K562 (cell line): ENCODE results near the gene DNASE1L1. TPM values are rescaled to one million over a fixed set of nuclear protein-coding genes. Genes with fewer than 3 reads are reported as not detected.

Experiments
- ATF1 ChIP-seq, 2 experiments: fragments of 450-650 bp in 1 of 2; IDR thresholded peaks; 2 replicates each; pipeline ENCODE4 v1.6.1; 2016; ENCODE audit warnings: missing compliant biosample characterization in 1 of 2, missing genetic modification characterization in 1 of 2
- CBX1 ChIP-seq: sonication (generic); IDR thresholded peaks from 2 replicates; pipeline ENCODE4 v1.6.1; 2016; ENCODE audit warnings: antibody characterized with exemption, low read depth, mild to moderate bottlenecking
- CC2D1A ChIP-seq: fragments of 450-650 bp; IDR thresholded peaks from 2 replicates; pipeline ENCODE4 v1.6.1; 2017; ENCODE audit warnings: mild to moderate bottlenecking
- CXXC5 ChIP-seq: fragments of 250-450 bp; sonication (Bioruptor Pico); IDR thresholded peaks from 2 replicates; pipeline ENCODE4 v1.8.0; 2022; ENCODE audit warnings: inconsistent platforms, mild to moderate bottlenecking, moderate library complexity
- ETV5 ChIP-seq: sonication (generic); formaldehyde crosslinking; IDR thresholded peaks from 2 replicates; pipeline ENCODE4 v1.4.0; 2020; ENCODE audit warnings: low read depth, mild to moderate bottlenecking, missing genetic modification reagents
- FOXM1 ChIP-seq, 2 experiments: fragments of 450-650 bp in 1 of 2; sonication (generic) in 1 of 2; formaldehyde crosslinking in 1 of 2; IDR thresholded peaks; 2 replicates each; pipeline versions ENCODE4 v1.6.1 to v1.9.0; 2017 to 2022; ENCODE audit warnings: low read depth in 2 of 2, mild to moderate bottlenecking in 2 of 2, missing genetic modification reagents in 1 of 2, moderate library complexity in 1 of 2
- FOXP1 ChIP-seq: sonication (generic); formaldehyde crosslinking; IDR thresholded peaks from 2 replicates; pipeline ENCODE4 v1.8.0; 2022; ENCODE audit warnings: mild to moderate bottlenecking, missing genetic modification reagents
- GABPB1 ChIP-seq: sonication (generic); formaldehyde crosslinking; IDR thresholded peaks from 2 replicates; pipeline ENCODE4 v1.8.0; 2022; ENCODE audit warnings: mild to moderate bottlenecking, missing genetic modification reagents
- HMGN3 ChIP-seq: IDR thresholded peaks from 2 replicates; pipeline ENCODE4 v1.6.1; 2011; ENCODE audit warnings: borderline replicate concordance, low read depth, mild to moderate bottlenecking, mixed read lengths, low read length; ENCODE audit not compliant: insufficient read length; ENCODE audit errors: extremely low read depth
- HNRNPLL ChIP-seq: fragments of 200-400 bp; formaldehyde crosslinking; IDR thresholded peaks from 2 replicates; pipeline ENCODE4 v1.6.1; 2017; ENCODE audit warnings: low read length, low read depth, mild to moderate bottlenecking; ENCODE audit not compliant: poor library complexity, severe bottlenecking
- NFE2 ChIP-seq: IDR thresholded peaks from 2 replicates; pipeline ENCODE4 v1.6.1; 2014; ENCODE audit warnings: antibody characterized with exemption, low read depth
- NR4A1 ChIP-seq, 2 experiments: fragments of 250-450 bp in 1 of 2; fragments of 450-650 bp in 1 of 2; sonication (Bioruptor Pico) in 1 of 2; IDR thresholded peaks; 2 replicates each; pipeline versions ENCODE4 v1.4.0 to v1.6.1; 2016 to 2020; ENCODE audit warnings: mild to moderate bottlenecking in 2 of 2, missing compliant biosample characterization in 1 of 2, missing genetic modification characterization in 1 of 2, moderate library complexity in 1 of 2
- PHB2 ChIP-seq: fragments of 450-650 bp; IDR thresholded peaks from 2 replicates; pipeline ENCODE4 v1.6.1; 2017; ENCODE audit warnings: low read depth
- SAFB ChIP-seq: fragments of 200-400 bp; formaldehyde crosslinking; IDR thresholded peaks from 2 replicates; pipeline ENCODE4 v1.6.1; 2017; ENCODE audit warnings: low read depth, low read length, borderline replicate concordance
- SMAD4 ChIP-seq: fragments of 250-450 bp; sonication (Bioruptor Pico); conservative IDR thresholded peaks from 2 replicates; pipeline ENCODE4 v1.8.0; 2021; ENCODE audit warnings: inconsistent platforms, mild to moderate bottlenecking, moderate library complexity
- TAL1 ChIP-seq: fragments of 450-650 bp; IDR thresholded peaks from 2 replicates; pipeline ENCODE4 v1.6.1; 2016; ENCODE audit warnings: mild to moderate bottlenecking
- ZBTB1 ChIP-seq: sonication (generic); formaldehyde crosslinking; IDR thresholded peaks from 2 replicates; pipeline ENCODE4 v1.8.1; 2023; ENCODE audit warnings: missing genetic modification reagents, low read depth, mild to moderate bottlenecking, borderline replicate concordance
- ZNF274 ChIP-seq: IDR thresholded peaks from 2 replicates; pipeline ENCODE4 v1.6.1; 2011; ENCODE audit warnings: low read depth, mild to moderate bottlenecking, low read length, moderate library complexity, borderline replicate concordance
- ZNF584 ChIP-seq: fragments of 200-800 bp; sonication (Bioruptor generic); IDR thresholded peaks from 2 replicates; pipeline ENCODE4 v1.6.1; 2016; ENCODE audit warnings: low read depth, mild to moderate bottlenecking, missing genetic modification characterization, missing compliant biosample characterization
- polyA plus RNA-seq, 8 experiments: library from polyadenylated mRNA; depleted of rRNA in 4 of 8; stranded (reverse) in 5 of 8; unstranded in 3 of 8; fragments of >200 nt; fragmentation: Nextera tagmentation in 2 of 8; fragmentation: Illumina TruSeq in 1 of 8; extraction: Ambion mirVana in 2 of 8; extraction: Trizol in 1 of 8; gene quantifications; 2 replicates each; pipeline versions ENCODE4 v1.2.1 to v1.2.3, GENCODE V29; 2011 to 2014; ENCODE audit warnings: inconsistent platforms in 1 of 8, missing spikeins in 1 of 8
- total RNA-seq, 7 experiments: library from RNA; depleted of rRNA in 6 of 7; stranded (reverse); fragments of >200 nt in 6 of 7; fragmentation: Illumina TruSeq in 2 of 7; extraction: Trizol in 2 of 7; gene quantifications; 2 replicates each; pipeline versions ENCODE4 v1.2.1 to v1.2.3, GENCODE V29; 2011 to 2021; ENCODE audit warnings: low replicate concordance in 1 of 7
- TF ChIP-seq, protein P1 (sequence below): sonication (generic); formaldehyde crosslinking; IDR thresholded peaks from 2 replicates; pipeline ENCODE4 v1.8.0; 2022; ENCODE audit warnings: mild to moderate bottlenecking, missing genetic modification reagents
- TF ChIP-seq, protein P2 (sequence below): fragments of 250-450 bp; sonication (Bioruptor Pico); IDR thresholded peaks from 2 replicates; pipeline ENCODE4 v1.6.1; 2021; ENCODE audit warnings: mild to moderate bottlenecking
- TF ChIP-seq, protein P3 (sequence below): fragments of 250-450 bp; sonication (Bioruptor Pico); IDR thresholded peaks from 2 replicates; pipeline ENCODE4 v1.8.0; 2022; ENCODE audit warnings: moderate library complexity, mild to moderate bottlenecking, inconsistent platforms

Gene DNASE1L1
- total and polyA plus RNA-seq, 9 of the 15 experiments (the other 6 are each of a cell fraction or from before 2014, with no cell fraction given), result 0.73 to 12.6 (median 7.9) TPM

DNA sequence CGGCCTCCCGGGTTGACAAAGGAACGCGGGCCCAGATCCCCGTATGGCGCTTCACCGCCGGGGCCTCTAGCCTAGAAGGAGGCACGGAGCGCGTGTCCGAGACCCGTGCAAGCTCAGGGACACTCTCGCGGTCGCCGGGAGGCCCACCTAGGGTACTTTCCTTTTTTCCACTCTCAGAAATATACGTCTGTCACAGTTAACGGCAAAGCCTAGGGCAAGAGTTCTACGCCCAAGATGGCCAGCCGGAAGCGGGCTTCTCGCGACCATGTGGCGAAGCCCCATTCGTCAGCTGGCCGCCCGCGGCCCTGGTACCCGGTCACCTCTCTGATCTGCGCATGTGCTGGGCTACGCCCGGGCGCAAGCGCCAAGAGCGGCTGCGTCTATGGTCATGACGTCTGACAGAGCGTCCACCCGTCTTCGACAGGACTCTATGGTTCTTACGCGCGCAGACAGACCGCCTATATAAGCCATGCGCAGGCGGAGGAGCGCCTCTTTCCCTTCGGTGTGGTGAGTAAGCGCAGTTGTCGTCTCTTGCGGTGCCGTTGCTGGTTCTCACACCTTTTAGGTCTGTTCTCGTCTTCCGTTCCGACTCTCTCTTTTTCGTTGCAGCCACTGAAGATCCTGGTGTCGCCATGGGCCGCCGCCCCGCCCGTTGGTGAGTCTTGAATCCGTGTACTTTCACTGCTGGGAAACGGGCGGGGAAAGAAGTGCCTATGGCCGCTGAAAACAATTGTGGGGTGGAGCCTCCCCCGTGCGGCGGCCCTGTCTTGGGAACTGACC lies 11.0 kb downstream of the DNASE1L1 start, which contains the start of gene RPL10 (continued):
- TF ChIP-seq, protein P1, sequence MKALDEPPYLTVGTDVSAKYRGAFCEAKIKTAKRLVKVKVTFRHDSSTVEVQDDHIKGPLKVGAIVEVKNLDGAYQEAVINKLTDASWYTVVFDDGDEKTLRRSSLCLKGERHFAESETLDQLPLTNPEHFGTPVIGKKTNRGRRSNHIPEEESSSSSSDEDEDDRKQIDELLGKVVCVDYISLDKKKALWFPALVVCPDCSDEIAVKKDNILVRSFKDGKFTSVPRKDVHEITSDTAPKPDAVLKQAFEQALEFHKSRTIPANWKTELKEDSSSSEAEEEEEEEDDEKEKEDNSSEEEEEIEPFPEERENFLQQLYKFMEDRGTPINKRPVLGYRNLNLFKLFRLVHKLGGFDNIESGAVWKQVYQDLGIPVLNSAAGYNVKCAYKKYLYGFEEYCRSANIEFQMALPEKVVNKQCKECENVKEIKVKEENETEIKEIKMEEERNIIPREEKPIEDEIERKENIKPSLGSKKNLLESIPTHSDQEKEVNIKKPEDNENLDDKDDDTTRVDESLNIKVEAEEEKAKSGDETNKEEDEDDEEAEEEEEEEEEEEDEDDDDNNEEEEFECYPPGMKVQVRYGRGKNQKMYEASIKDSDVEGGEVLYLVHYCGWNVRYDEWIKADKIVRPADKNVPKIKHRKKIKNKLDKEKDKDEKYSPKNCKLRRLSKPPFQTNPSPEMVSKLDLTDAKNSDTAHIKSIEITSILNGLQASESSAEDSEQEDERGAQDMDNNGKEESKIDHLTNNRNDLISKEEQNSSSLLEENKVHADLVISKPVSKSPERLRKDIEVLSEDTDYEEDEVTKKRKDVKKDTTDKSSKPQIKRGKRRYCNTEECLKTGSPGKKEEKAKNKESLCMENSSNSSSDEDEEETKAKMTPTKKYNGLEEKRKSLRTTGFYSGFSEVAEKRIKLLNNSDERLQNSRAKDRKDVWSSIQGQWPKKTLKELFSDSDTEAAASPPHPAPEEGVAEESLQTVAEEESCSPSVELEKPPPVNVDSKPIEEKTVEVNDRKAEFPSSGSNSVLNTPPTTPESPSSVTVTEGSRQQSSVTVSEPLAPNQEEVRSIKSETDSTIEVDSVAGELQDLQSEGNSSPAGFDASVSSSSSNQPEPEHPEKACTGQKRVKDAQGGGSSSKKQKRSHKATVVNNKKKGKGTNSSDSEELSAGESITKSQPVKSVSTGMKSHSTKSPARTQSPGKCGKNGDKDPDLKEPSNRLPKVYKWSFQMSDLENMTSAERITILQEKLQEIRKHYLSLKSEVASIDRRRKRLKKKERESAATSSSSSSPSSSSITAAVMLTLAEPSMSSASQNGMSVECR (CRISPR knock-in tag), result peak; percentile 82
- TF ChIP-seq SAFB, result no peak
- TF ChIP-seq, protein P2, sequence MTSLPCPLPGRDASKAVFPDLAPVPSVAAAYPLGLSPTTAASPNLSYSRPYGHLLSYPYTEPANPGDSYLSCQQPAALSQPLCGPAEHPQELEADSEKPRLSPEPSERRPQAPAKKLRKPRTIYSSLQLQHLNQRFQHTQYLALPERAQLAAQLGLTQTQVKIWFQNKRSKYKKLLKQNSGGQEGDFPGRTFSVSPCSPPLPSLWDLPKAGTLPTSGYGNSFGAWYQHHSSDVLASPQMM, result no peak
- peak; percentile 20 for TF ChIP-seq HMGN3
- TF ChIP-seq FOXP1 (CRISPR knock-in tag), result peak; percentile 81; the same call in 1 of the 2 replicates
- peak; percentile 38 for TF ChIP-seq CXXC5 (CRISPR knock-in tag)
- no peak for TF ChIP-seq ZNF274
- no peak for TF ChIP-seq SMAD4
- TF ChIP-seq PHB2, result no peak
- TF ChIP-seq ZNF584, result no peak
- no peak for TF ChIP-seq FOXM1 (IDR thresholded peaks at IDR 0.05; ENCODE audit: low read depth)
- no peak for TF ChIP-seq FOXM1 (CRISPR knock-in tag; IDR thresholded peaks at IDR 0.05; ENCODE audit: low read depth)
- TF ChIP-seq NFE2, result peak; percentile 22; the same call in 1 of the 2 replicates
- TF ChIP-seq ATF1 (CRISPR knock-in tag; IDR thresholded peaks at IDR 0.05), result peak; percentile 54; the same call in 1 of the 2 replicates
- TF ChIP-seq ATF1 (tag; IDR thresholded peaks at IDR 0.05), result peak; percentile 96
- TF ChIP-seq GABPB1 (CRISPR knock-in tag), result peak; percentile 85
- TF ChIP-seq, protein P3, sequence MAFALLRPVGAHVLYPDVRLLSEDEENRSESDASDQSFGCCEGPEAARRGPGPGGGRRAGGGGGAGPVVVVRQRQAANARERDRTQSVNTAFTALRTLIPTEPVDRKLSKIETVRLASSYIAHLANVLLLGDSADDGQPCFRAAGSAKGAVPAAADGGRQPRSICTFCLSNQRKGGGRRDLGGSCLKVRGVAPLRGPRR (CRISPR knock-in tag), result no peak
- peak; percentile 94 for TF ChIP-seq ETV5
- no peak for TF ChIP-seq CC2D1A
- peak; percentile 97; the same call in 1 of the 2 replicates for TF ChIP-seq CBX1
- no peak; the same call in 1 of the 2 replicates for TF ChIP-seq ZBTB1 (CRISPR knock-in tag)
- no peak for TF ChIP-seq NR4A1 (CRISPR knock-in tag; IDR thresholded peaks at IDR 0.05)
- no peak for TF ChIP-seq NR4A1 (tag; IDR thresholded peaks at IDR 0.05)
- TF ChIP-seq TAL1, result no peak
- TF ChIP-seq HNRNPLL, result peak; percentile 93
